ENCODE measurements around the gene TYW5. TPM values are rescaled to one million over a fixed set of nuclear protein-coding genes. Genes with fewer than 3 reads are reported as not detected.

The TYW5 gene
- polyA plus RNA-seq, 3 donors: 1.5 to 3.5 (median 1.6) TPM

DNA sequence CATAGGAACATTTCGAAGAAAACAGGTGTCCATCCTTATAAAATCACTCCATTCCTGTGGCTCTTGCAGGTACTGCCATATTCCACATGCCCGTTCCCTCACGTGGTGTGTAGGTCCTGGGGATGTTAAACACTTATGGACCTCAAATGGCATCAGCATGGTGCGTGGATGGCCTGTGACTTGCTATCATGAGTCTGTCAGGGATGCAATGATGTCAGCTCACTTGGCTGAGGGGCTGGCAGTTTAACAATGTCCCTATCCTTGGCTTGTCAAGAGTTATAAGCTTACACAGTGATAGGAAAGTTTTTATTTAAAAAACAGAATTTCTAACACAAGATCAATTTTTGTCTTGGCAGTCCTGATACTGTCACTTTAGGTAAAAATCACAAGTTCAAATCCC, 28.9 kb upstream of the TYW5 start:
- no peak overlapping the region for H3K4me3 ChIP-seq (replicated peaks in 1 of 3; ENCODE audit: low read depth in 2 of 3, low read length in 3 of 3)
- Mint-ChIP-seq H3K4me3 (no peak overlapping the region), H3K36me3 (no peaks in the 10 kb centered on the region), H3K4me1 (peaks cover 7% of the 10 kb centered on the region), H3K27me3 (ENCODE audit: low read depth in 3 of 3) (peaks cover 2 to 3% (median 2%) of the 10 kb centered on the region in 3 donors), H3K27ac (no peak overlapping the region), H3K9me3 (peaks cover 0 to 6% (median 0%) of the 10 kb centered on the region in 7 donors)
- DNase-seq: no peak
- no peak overlapping the region for H2AFZ ChIP-seq (ENCODE audit: insufficient read depth, low read depth, low read length, poor library complexity, severe bottlenecking)
- H3K4me2 ChIP-seq (replicated peaks; ENCODE audit: extremely low read depth, low read length, poor library complexity, severe bottlenecking): no peak overlapping the region
- no peak overlapping the region for H3K9ac ChIP-seq (ENCODE audit: insufficient read depth, low read length, poor library complexity, severe bottlenecking)
- H3K27ac ChIP-seq (ENCODE audit: low read depth in 1 of 2, low read length in 2 of 2): no peak overlapping the region
- no peaks in the 10 kb centered on the region for H3K4me1 ChIP-seq (ENCODE audit: control insufficient read depth in 1 of 2, insufficient read depth in 2 of 2, low read length in 2 of 2)
- no peaks in the 10 kb centered on the region for H3K36me3 ChIP-seq (replicated peaks in 1 of 2; ENCODE audit: control insufficient read depth in 1 of 2, insufficient read depth in 2 of 2, low read length in 2 of 2)
- TF ChIP-seq, protein P1, sequence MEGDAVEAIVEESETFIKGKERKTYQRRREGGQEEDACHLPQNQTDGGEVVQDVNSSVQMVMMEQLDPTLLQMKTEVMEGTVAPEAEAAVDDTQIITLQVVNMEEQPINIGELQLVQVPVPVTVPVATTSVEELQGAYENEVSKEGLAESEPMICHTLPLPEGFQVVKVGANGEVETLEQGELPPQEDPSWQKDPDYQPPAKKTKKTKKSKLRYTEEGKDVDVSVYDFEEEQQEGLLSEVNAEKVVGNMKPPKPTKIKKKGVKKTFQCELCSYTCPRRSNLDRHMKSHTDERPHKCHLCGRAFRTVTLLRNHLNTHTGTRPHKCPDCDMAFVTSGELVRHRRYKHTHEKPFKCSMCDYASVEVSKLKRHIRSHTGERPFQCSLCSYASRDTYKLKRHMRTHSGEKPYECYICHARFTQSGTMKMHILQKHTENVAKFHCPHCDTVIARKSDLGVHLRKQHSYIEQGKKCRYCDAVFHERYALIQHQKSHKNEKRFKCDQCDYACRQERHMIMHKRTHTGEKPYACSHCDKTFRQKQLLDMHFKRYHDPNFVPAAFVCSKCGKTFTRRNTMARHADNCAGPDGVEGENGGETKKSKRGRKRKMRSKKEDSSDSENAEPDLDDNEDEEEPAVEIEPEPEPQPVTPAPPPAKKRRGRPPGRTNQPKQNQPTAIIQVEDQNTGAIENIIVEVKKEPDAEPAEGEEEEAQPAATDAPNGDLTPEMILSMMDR (IDR thresholded peaks at IDR 0.05): no peak
- H4K20me1 ChIP-seq (ENCODE audit: insufficient read depth, low read length): no peaks in the 10 kb centered on the region
- no peaks in the 10 kb centered on the region for H3K79me2 ChIP-seq (ENCODE audit: insufficient read depth, low read length)
- intact Hi-C loops (cut with micrococcal nuclease): loop anchor here (5.0 to 10.0 kb wide), 3 partner anchors 488 to 721 kb away; no protein-coding TSS in a partner anchor
- WGBS (ENCODE audit: insufficient coverage): 100% methylated on average over 2 of the region's 4 CpGs
- H3K27me3 ChIP-seq (ENCODE audit: control insufficient read depth in 2 of 2, insufficient read depth in 2 of 2, low read length in 2 of 2): no peaks in the 10 kb centered on the region
- no peaks in the 10 kb centered on the region for H3K9me3 ChIP-seq (replicated peaks in 1 of 2; ENCODE audit: control insufficient read depth in 1 of 2, insufficient read depth in 1 of 2, low read length in 2 of 2)

DNA sequence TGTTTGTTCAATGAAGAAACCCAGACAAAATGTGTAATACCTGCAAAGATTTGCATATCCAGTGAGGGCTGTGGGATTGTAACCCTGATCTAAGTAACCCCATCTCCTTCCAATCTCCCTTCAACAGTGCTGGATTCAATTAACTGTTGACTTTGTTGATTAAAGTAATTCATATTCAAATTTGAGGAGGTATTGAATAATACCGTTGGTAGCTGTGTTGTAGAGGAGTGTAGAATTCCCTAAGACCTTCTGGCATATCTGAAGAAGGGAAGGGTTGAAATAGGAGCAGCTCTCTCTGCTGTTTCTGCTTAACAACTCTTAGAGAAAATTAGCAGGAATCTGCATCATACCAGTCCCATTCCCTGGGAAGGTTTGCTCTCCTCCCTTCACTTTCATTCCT, 28.2 kb upstream of the TYW5 start:
- Histone ChIP-seq H3K4me3 (replicated peaks in 1 of 3; ENCODE audit: low read depth in 2 of 3, low read length in 3 of 3) (no peak overlapping the region), H3K4me1 (ENCODE audit: control insufficient read depth in 1 of 2, insufficient read depth in 2 of 2, low read length in 2 of 2) (no peaks in the 10 kb centered on the region), H3K27me3 (ENCODE audit: control insufficient read depth in 2 of 2, insufficient read depth in 2 of 2, low read length in 2 of 2) (no peaks in the 10 kb centered on the region), H2AFZ (ENCODE audit: insufficient read depth, low read depth, low read length, poor library complexity, severe bottlenecking) (no peak overlapping the region), H4K20me1 (ENCODE audit: insufficient read depth, low read length) (no peaks in the 10 kb centered on the region), H3K79me2 (ENCODE audit: insufficient read depth, low read length) (no peaks in the 10 kb centered on the region), H3K4me2 (replicated peaks; ENCODE audit: extremely low read depth, low read length, poor library complexity, severe bottlenecking) (no peak overlapping the region), H3K36me3 (replicated peaks in 1 of 2; ENCODE audit: control insufficient read depth in 1 of 2, insufficient read depth in 2 of 2, low read length in 2 of 2) (no peaks in the 10 kb centered on the region), H3K9me3 (replicated peaks in 1 of 2; ENCODE audit: control insufficient read depth in 1 of 2, insufficient read depth in 1 of 2, low read length in 2 of 2) (no peaks in the 10 kb centered on the region), H3K27ac (ENCODE audit: low read depth in 1 of 2, low read length in 2 of 2) (no peak overlapping the region), H3K9ac (ENCODE audit: insufficient read depth, low read length, poor library complexity, severe bottlenecking) (no peak overlapping the region)
- DNase-seq: no peak
- intact Hi-C loops (cut with micrococcal nuclease): loop anchor here (5.0 to 10.0 kb wide), 3 partner anchors 489 to 721 kb away; no protein-coding TSS in a partner anchor
- Mint-ChIP-seq H3K9me3 (peaks cover 0 to 6% (median 0%) of the 10 kb centered on the region in 7 donors), H3K27ac (no peak overlapping the region), H3K36me3 (no peaks in the 10 kb centered on the region), H3K27me3 (ENCODE audit: low read depth in 3 of 3) (peaks cover 2 to 4% (median 2%) of the 10 kb centered on the region in 3 donors), H3K4me3 (no peak overlapping the region), H3K4me1 (peaks cover 7% of the 10 kb centered on the region)
- TF ChIP-seq, protein P1 (IDR thresholded peaks at IDR 0.05): no peak
- no CpG with 5 or more reads among the region's 1 CpG for WGBS (ENCODE audit: insufficient coverage)

Measured in CD14-positive monocyte (primary cell).